HG02610 (cell line): ENCODE results near the gene COA1.
A peak's percentile ranks its signal among the peaks of the same experiment; 100 is the strongest.
"Not testable (repeated sequence)": the region's sequence is repeated elsewhere in the genome, so short reads cannot be mapped to it uniquely, and the experiment has no call there.

Source experiments
- ATAC-seq: cut with Tn5 transposase; IDR thresholded peaks from one replicate; pipeline ENCODE4 v1.9.1; 2021; ENCODE audit warnings: mild to moderate bottlenecking, moderate library complexity; ENCODE audit not compliant: unreplicated experiment

COA1 gene

GRCh38 chr7:43758822-43759683 is 29.7 kb upstream of the COA1 start:
- peak; percentile 43 for ATAC-seq

GRCh38 chr7:43758029-43758821 is 28.9 kb upstream of the COA1 start, which contains the start of gene BLVRA:
TSS of gene BLVRA (plus strand) at chr7:43758680. CDS start at chr7:43771159, 12,479 bp downstream.
- ATAC-seq, result peak; percentile 59

GRCh38 chr7:43757073-43757720 is 27.9 kb upstream of the COA1 start:
- ATAC-seq, result no peak

GRCh38 chr7:43756368-43757072 is 27.2 kb upstream of the COA1 start:
- ATAC-seq, result peak; percentile 53

- no peak for ATAC-seq
Observed at GRCh38 chr7:43754596-43754995, 25.3 kb upstream of the COA1 start.

- no peak for ATAC-seq
Observed at GRCh38 chr7:43753843-43754242, 24.5 kb upstream of the COA1 start.

GRCh38 chr7:43753271-43753810 is 24.0 kb upstream of the COA1 start:
- no peak for ATAC-seq

GRCh38 chr7:43752411-43752810 is 23.1 kb upstream of the COA1 start:
- ATAC-seq, result no peak

GRCh38 chr7:43750016-43750887 is 20.9 kb upstream of the COA1 start:
- ATAC-seq, result peak; percentile 15

- ATAC-seq, result no peak
Observed at GRCh38 chr7:43749383-43749940, 20.1 kb upstream of the COA1 start.

- no peak for ATAC-seq
Observed at GRCh38 chr7:43747328-43748105, 18.2 kb upstream of the COA1 start.

- ATAC-seq, result no peak
Observed at GRCh38 chr7:43742692-43743091, 13.4 kb upstream of the COA1 start.

- no peak for ATAC-seq
Observed at GRCh38 chr7:43737467-43738127, 8.3 kb upstream of the COA1 start.

GRCh38 chr7:43735802-43736603 is 6.7 kb upstream of the COA1 start:
- peak; percentile 85 for ATAC-seq

GRCh38 chr7:43735403-43735801 is 6.1 kb upstream of the COA1 start:
- ATAC-seq, result peak; percentile 34

GRCh38 chr7:43734575-43735332 is 5.4 kb upstream of the COA1 start:
- ATAC-seq, result not testable (repeated sequence)
